ENCODE data around the gene ADAM12.

GRCh38 chr10:126380352-126381076, 7.8 kb downstream of the ADAM12 start:
- no peak for TF ChIP-seq CTCF (conservative IDR thresholded peaks at IDR 0.05; ENCODE audit: low read depth in 2 of 2)
- TF ChIP-seq POLR2AphosphoS5 (IDR thresholded peaks at IDR 0.05; ENCODE audit: low read depth) = no peak
